HCT116 (cell line): ENCODE results near the gene DYNC1LI1. TPM values are rescaled to one million over a fixed set of nuclear protein-coding genes. Genes with fewer than 3 reads are reported as not detected.

ENCODE experiments used
- ATAC-seq: fragments of 200-7000 bp; cut with Tn5 transposase; 2 replicates; pipeline ENCODE4 v1.9.1; 2020; ENCODE audit warnings: mild to moderate bottlenecking, moderate library complexity
- BruUV-seq: library from RNA; stranded (reverse); fragments of 400-500 nt; replicated peaks from 2 replicates; lab custom pipeline; 2021; lab: Mats Ljungman, UMichigan
- CTCF ChIA-PET: fragments of 300-600 bp; sonication (Branson Sonifier 250); formaldehyde crosslinking; loops from one replicate; lab custom pipeline; 2021; ENCODE audit warnings: antibody characterized with exemption; lab: Charles Lee
- POLR2A ChIA-PET: fragments of 300-600, 350-600 bp; sonication (Branson Sonifier 250); formaldehyde crosslinking; loops from one replicate; lab custom pipeline; 2021; ENCODE audit warnings: antibody characterized with exemption; lab: Charles Lee
- RAD21 ChIA-PET, 2 experiments: fragments of 300-600 bp; sonication (Branson Sonifier 250); formaldehyde crosslinking; loops; one replicate each; lab custom pipeline; 2023; ENCODE audit warnings: low total read pairs in 2 of 2; ENCODE audit not compliant: uncharacterized antibody in 2 of 2, unreplicated experiment in 2 of 2, low non-redundant PET in 1 of 2; lab: Charles Lee
- DNase-seq: peaks from one replicate; pipeline ENCODE4 v3.0.0-alpha.2; 2010; ENCODE audit warnings: low read depth, low spot score
- H2AFZ ChIP-seq: fragments of 200-600 bp; shearing (Covaris generic), sonication (generic); 2 replicates; pipeline ENCODE4 v1.6.1; 2017; ENCODE audit warnings: low read depth, mixed run types, mixed read lengths, antibody characterized with exemption, low read length; ENCODE audit not compliant: poor library complexity, severe bottlenecking
- H3K27ac ChIP-seq: 2 replicates; pipeline ENCODE4 v1.5.1; 2012; ENCODE audit warnings: low read depth, low read length
- H3K27me3 ChIP-seq: fragments of 200-600 bp; sonication (generic); 2 replicates; pipeline ENCODE4 v1.6.1; 2016; ENCODE audit warnings: mixed run types, low read length, mixed read lengths; ENCODE audit not compliant: insufficient read depth
- H3K36me3 ChIP-seq, 2 experiments: fragments of 200-500 bp in 1 of 2; fragments of 200-600 bp in 1 of 2; sonication (Bioruptor generic) in 1 of 2; sonication (generic) in 1 of 2; 2 replicates each; pipeline versions ENCODE4 v1.5.1 to v1.6.1; 2014 to 2016; ENCODE audit warnings: low read length in 2 of 2, inconsistent platforms in 1 of 2, mixed read lengths in 1 of 2, mixed run types in 1 of 2; ENCODE audit not compliant: insufficient read depth in 2 of 2, control insufficient read depth in 1 of 2
- H3K4me1 ChIP-seq, 2 experiments: fragments of 200-600 bp in 1 of 2; sonication (generic) in 1 of 2; 2 replicates each; pipeline versions ENCODE4 v1.5.1 to v1.6.1; 2012 to 2017; ENCODE audit warnings: low read length in 2 of 2, inconsistent platforms in 1 of 2, mild to moderate bottlenecking in 1 of 2, mixed read lengths in 1 of 2, mixed run types in 1 of 2, moderate library complexity in 1 of 2; ENCODE audit not compliant: insufficient read depth in 2 of 2, control insufficient read depth in 1 of 2
- H3K4me2 ChIP-seq: fragments of 200-600 bp; sonication (generic); 2 replicates; pipeline ENCODE4 v1.6.1; 2017; ENCODE audit warnings: mixed run types, low read length, mixed read lengths
- H3K4me3 ChIP-seq, 2 experiments: fragments of 200-600 bp in 1 of 2; sonication (generic) in 1 of 2; replicated peaks in 1 of 2; 2 replicates each; pipeline ENCODE4 v1.5.1; 2011 to 2016; ENCODE audit warnings: low read length in 2 of 2, control low read depth in 1 of 2, low read depth in 1 of 2, mild to moderate bottlenecking in 1 of 2, mixed read lengths in 1 of 2, mixed run types in 1 of 2
- H3K79me2 ChIP-seq: fragments of 200-600 bp; sonication (generic); 2 replicates; pipeline ENCODE4 v1.6.1; 2017; ENCODE audit warnings: mild to moderate bottlenecking, mixed run types, low read length, moderate library complexity, mixed read lengths; ENCODE audit not compliant: insufficient read depth
- H3K9ac ChIP-seq: fragments of 200-600 bp; sonication (generic); 2 replicates; pipeline ENCODE4 v1.6.1; 2016; ENCODE audit warnings: low read length, mixed read lengths
- H3K9me2 ChIP-seq: fragments of 200-600 bp; sonication (generic), shearing (Covaris generic); 2 replicates; pipeline ENCODE4 v1.6.1; 2017; ENCODE audit warnings: mixed run types, mild to moderate bottlenecking, moderate library complexity; ENCODE audit not compliant: insufficient read depth
- H3K9me3 ChIP-seq, 2 experiments: fragments of 200-500 bp in 1 of 2; fragments of 200-600 bp in 1 of 2; sonication (Bioruptor generic) in 1 of 2; sonication (generic) in 1 of 2; 2 replicates each; pipeline ENCODE4 v1.6.1; 2014 to 2017; ENCODE audit warnings: low read length in 2 of 2, mixed read lengths in 2 of 2, inconsistent platforms in 1 of 2, low read depth in 1 of 2, mild to moderate bottlenecking in 1 of 2, mixed run types in 1 of 2, moderate library complexity in 1 of 2; ENCODE audit not compliant: control insufficient read depth in 1 of 2, insufficient read depth in 1 of 2
- H4K20me1 ChIP-seq: fragments of 200-600 bp; sonication (generic), shearing (Covaris generic); 2 replicates; pipeline ENCODE4 v1.6.1; 2017; ENCODE audit warnings: mixed run types, mild to moderate bottlenecking, moderate library complexity; ENCODE audit not compliant: insufficient read depth
- CEBPB ChIP-seq: IDR thresholded peaks from 2 replicates; pipeline ENCODE4 v1.6.1; 2012; ENCODE audit warnings: low read depth
- EZH2 ChIP-seq: fragments of 200-600 bp; sonication (generic); IDR thresholded peaks from 2 replicates; pipeline ENCODE4 v1.6.1; 2017; ENCODE audit warnings: antibody characterized with exemption, mixed run types
- JUND ChIP-seq: IDR thresholded peaks from 2 replicates; pipeline ENCODE4 v1.6.1; 2012
- POLR2AphosphoS5 ChIP-seq: IDR thresholded peaks from 2 replicates; pipeline ENCODE4 v1.6.1; 2011; ENCODE audit warnings: mild to moderate bottlenecking, low read depth, low read length, moderate library complexity
- SP1 ChIP-seq: IDR thresholded peaks from 2 replicates; pipeline ENCODE4 v1.6.1; 2012; ENCODE audit warnings: low read depth
- TCF7L2 ChIP-seq: IDR thresholded peaks from 2 replicates; pipeline ENCODE4 v1.7.0; 2011; ENCODE audit warnings: borderline replicate concordance, inconsistent platforms; ENCODE audit not compliant: insufficient read depth, insufficient read length; ENCODE audit errors: extremely low read depth
- ZNF274 ChIP-seq: fragments of 200-500 bp; sonication (Bioruptor generic); IDR thresholded peaks from 2 replicates; pipeline ENCODE4 v1.6.1; 2014; ENCODE audit warnings: mild to moderate bottlenecking, low read depth, low read length, inconsistent platforms
- intact Hi-C: fragments of 100-400 bp; cut with micrococcal nuclease; formaldehyde crosslinking; loops from 2 replicates; pipeline ENCODE4 v1.10.0; 2022
- total RNA-seq: library from RNA; stranded (reverse); gene quantifications from one replicate; pipeline ENCODE4 v1.2.1, GENCODE V29; 2021; ENCODE audit not compliant: unreplicated experiment
- TF ChIP-seq, protein P1 (sequence below): IDR thresholded peaks from 2 replicates; pipeline ENCODE4 v1.6.1; 2012
- TF ChIP-seq, protein P2 (sequence below): IDR thresholded peaks from 2 replicates; pipeline ENCODE4 v1.6.1; 2012
- TF ChIP-seq, protein P3 (sequence below), 3 experiments: fragments of 200-600 bp in 1 of 3; sonication (generic) in 1 of 3; IDR thresholded peaks in 2 of 3; conservative IDR thresholded peaks in 1 of 3; 2 replicates each; pipeline ENCODE4 v1.5.1; 2012 to 2017; ENCODE audit warnings: low read depth in 2 of 3, low read length in 2 of 3, antibody characterized with exemption in 1 of 3, borderline replicate concordance in 1 of 3, control low read depth in 1 of 3, mild to moderate bottlenecking in 1 of 3, mixed read lengths in 1 of 3, mixed run types in 1 of 3, moderate library complexity in 1 of 3; ENCODE audit not compliant: insufficient read depth in 1 of 3
- TF ChIP-seq, protein P4 (sequence below): IDR thresholded peaks from 2 replicates; pipeline ENCODE4 v1.6.1; 2012; ENCODE audit warnings: low read depth

Gene DYNC1LI1
- total RNA-seq, 1 experiment from 2014 or later: 39.4 TPM

DNA sequence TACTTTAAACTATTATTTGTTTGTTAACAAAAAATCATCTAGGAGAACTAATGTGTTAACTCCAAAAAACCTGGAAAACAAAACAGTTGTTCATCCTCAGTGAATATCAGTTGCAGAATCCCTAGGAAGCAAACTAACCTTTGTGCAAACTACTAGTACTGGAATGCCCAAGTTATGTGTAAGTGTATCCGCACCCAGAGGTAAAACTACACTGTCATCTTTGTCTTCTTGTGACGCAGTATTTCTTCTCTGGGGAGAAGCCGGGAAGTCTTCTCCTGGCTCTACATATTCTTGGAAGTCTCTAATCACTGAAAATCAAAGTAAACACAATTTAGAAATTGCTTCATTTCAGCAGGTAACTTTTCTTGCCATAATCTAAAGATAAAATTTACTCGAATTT, 29.8 kb downstream of the DYNC1LI1 start:
- H3K27ac ChIP-seq: no peak overlapping the region
- no peak for DNase-seq
- POLR2A ChIA-PET: no interaction called here
- RAD21 ChIA-PET: no interaction called here
- BruUV-seq: no TSS peak
- no peaks in the 10 kb centered on the region for H3K27me3 ChIP-seq
- H4K20me1 ChIP-seq: no peaks in the 10 kb centered on the region
- no peak overlapping the region for H3K4me3 ChIP-seq
- no peak overlapping the region for H3K9ac ChIP-seq
- H3K9me2 ChIP-seq: no peaks in the 10 kb centered on the region
- peaks cover 8 to 11% of the 10 kb centered on the region in 2 experiments for H3K4me1 ChIP-seq
- ATAC-seq: no peak
- H3K36me3 ChIP-seq: no peaks in the 10 kb centered on the region; a peak in 1 of 4 replicates
- H3K9me3 ChIP-seq: no peaks in the 10 kb centered on the region
- TF ChIP-seq SP1 (no peak), CEBPB (no peak), EZH2 (no peak), TCF7L2 (no peak), ZNF274 (no peak), JUND (no peak), POLR2AphosphoS5 (no peak)
- TF ChIP-seq, protein P1, sequence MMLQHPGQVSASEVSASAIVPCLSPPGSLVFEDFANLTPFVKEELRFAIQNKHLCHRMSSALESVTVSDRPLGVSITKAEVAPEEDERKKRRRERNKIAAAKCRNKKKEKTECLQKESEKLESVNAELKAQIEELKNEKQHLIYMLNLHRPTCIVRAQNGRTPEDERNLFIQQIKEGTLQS: no peak
- TF ChIP-seq, protein P2, sequence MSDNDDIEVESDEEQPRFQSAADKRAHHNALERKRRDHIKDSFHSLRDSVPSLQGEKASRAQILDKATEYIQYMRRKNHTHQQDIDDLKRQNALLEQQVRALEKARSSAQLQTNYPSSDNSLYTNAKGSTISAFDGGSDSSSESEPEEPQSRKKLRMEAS: no peak
- TF ChIP-seq, protein P3, sequence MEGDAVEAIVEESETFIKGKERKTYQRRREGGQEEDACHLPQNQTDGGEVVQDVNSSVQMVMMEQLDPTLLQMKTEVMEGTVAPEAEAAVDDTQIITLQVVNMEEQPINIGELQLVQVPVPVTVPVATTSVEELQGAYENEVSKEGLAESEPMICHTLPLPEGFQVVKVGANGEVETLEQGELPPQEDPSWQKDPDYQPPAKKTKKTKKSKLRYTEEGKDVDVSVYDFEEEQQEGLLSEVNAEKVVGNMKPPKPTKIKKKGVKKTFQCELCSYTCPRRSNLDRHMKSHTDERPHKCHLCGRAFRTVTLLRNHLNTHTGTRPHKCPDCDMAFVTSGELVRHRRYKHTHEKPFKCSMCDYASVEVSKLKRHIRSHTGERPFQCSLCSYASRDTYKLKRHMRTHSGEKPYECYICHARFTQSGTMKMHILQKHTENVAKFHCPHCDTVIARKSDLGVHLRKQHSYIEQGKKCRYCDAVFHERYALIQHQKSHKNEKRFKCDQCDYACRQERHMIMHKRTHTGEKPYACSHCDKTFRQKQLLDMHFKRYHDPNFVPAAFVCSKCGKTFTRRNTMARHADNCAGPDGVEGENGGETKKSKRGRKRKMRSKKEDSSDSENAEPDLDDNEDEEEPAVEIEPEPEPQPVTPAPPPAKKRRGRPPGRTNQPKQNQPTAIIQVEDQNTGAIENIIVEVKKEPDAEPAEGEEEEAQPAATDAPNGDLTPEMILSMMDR (IDR thresholded peaks at IDR 0.05 in 2 of 3, conservative IDR thresholded peaks at IDR 0.05 in 1 of 3; ENCODE audit: borderline replicate concordance in 1 of 3, insufficient read depth in 1 of 3, low read depth in 2 of 3, low read length in 2 of 3): no peak
- TF ChIP-seq, protein P4, sequence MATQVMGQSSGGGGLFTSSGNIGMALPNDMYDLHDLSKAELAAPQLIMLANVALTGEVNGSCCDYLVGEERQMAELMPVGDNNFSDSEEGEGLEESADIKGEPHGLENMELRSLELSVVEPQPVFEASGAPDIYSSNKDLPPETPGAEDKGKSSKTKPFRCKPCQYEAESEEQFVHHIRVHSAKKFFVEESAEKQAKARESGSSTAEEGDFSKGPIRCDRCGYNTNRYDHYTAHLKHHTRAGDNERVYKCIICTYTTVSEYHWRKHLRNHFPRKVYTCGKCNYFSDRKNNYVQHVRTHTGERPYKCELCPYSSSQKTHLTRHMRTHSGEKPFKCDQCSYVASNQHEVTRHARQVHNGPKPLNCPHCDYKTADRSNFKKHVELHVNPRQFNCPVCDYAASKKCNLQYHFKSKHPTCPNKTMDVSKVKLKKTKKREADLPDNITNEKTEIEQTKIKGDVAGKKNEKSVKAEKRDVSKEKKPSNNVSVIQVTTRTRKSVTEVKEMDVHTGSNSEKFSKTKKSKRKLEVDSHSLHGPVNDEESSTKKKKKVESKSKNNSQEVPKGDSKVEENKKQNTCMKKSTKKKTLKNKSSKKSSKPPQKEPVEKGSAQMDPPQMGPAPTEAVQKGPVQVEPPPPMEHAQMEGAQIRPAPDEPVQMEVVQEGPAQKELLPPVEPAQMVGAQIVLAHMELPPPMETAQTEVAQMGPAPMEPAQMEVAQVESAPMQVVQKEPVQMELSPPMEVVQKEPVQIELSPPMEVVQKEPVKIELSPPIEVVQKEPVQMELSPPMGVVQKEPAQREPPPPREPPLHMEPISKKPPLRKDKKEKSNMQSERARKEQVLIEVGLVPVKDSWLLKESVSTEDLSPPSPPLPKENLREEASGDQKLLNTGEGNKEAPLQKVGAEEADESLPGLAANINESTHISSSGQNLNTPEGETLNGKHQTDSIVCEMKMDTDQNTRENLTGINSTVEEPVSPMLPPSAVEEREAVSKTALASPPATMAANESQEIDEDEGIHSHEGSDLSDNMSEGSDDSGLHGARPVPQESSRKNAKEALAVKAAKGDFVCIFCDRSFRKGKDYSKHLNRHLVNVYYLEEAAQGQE: no peak
- no peak overlapping the region for H2AFZ ChIP-seq
- peaks cover 36% of the 10 kb centered on the region; the same call in 1 of the 2 replicates for H3K79me2 ChIP-seq
- no peak overlapping the region for H3K4me2 ChIP-seq
- intact Hi-C loops: no loop called here
- CTCF ChIA-PET: no interaction called here
